ENCODE results near the gene MGP.

- TF ChIP-seq POLR2AphosphoS5 (IDR thresholded peaks at IDR 0.05) (no peak), EP300 (IDR thresholded peaks at IDR 0.05) (no peak)
Measured at GRCh38 chr12:14903386-14904098, 17.9 kb upstream of the MGP start.
